Nephron (organoid): Measurements from ENCODE around the gene LAMA3.

Source experiments
- H3K27ac Mint-ChIP-seq, 3 experiments: 2 replicates each; pipeline ENCODE4 v1.8.0; 2020; ENCODE audit warnings: mixed read lengths in 3 of 3, mild to moderate bottlenecking in 2 of 3, moderate library complexity in 1 of 3
- H3K27me3 Mint-ChIP-seq: 2 replicates; pipeline ENCODE4 v1.8.0; 2021; ENCODE audit warnings: low read depth, mild to moderate bottlenecking, moderate library complexity, mixed read lengths
- H3K36me3 Mint-ChIP-seq: 2 replicates; pipeline ENCODE4 v1.8.0; 2020; ENCODE audit warnings: low read depth, mixed read lengths
- H3K4me1 Mint-ChIP-seq: 2 replicates; pipeline ENCODE4 v1.8.0; 2020; ENCODE audit warnings: mixed read lengths
- H3K4me3 Mint-ChIP-seq, 3 experiments: 2 replicates each; pipeline ENCODE4 v1.8.0; 2020; ENCODE audit warnings: mild to moderate bottlenecking in 3 of 3, mixed read lengths in 3 of 3, moderate library complexity in 2 of 3
- H3K9me3 Mint-ChIP-seq: 2 replicates; pipeline ENCODE4 v1.8.0; 2020; ENCODE audit warnings: mixed read lengths
- CTCF ChIP-seq, 3 experiments: fragments of 200-600 bp; sonication (generic); IDR thresholded peaks; one replicate each; pipeline ENCODE4 v1.5.0; 2021; ENCODE audit warnings: antibody characterized with exemption in 3 of 3; ENCODE audit not compliant: unreplicated experiment in 3 of 3

LAMA3 gene

DNA sequence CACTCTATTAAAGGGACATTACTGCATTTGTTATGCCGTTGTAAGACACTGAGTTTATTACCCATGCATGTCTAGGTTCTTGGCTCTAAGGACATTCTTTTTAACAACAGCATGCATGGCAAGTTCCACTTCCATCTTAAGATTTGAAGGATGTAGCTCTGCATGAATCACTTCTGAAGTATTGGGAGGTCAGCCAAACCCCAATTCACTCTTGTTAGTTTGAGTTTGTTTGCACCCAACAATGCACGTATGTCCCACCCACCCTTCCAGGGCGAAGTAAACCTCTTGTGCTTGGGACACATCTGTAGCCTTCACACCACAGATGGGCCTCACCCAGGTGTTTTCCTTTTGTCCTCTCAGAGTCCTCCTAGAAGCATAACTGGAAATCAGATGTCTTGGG is 5.6 kb upstream of the LAMA3 start:
- H3K36me3 Mint-ChIP-seq = no peaks in the 10 kb centered on the region
- H3K27me3 Mint-ChIP-seq = peaks cover 82% of the 10 kb centered on the region
- H3K9me3 Mint-ChIP-seq = no peaks in the 10 kb centered on the region
- TF ChIP-seq CTCF (IDR thresholded peaks at IDR 0.05; ENCODE audit: unreplicated experiment in 3 of 3) = no peak
- H3K4me3 Mint-ChIP-seq = no peak overlapping the region
- peaks cover 7% of the 10 kb centered on the region for H3K4me1 Mint-ChIP-seq
- no peak overlapping the region for H3K27ac Mint-ChIP-seq

- Mint-ChIP-seq H3K36me3 (no peaks in the 10 kb centered on the region), H3K4me3 (no peak overlapping the region), H3K9me3 (no peaks in the 10 kb centered on the region), H3K4me1 (peaks cover 7% of the 10 kb centered on the region), H3K27ac (no peak overlapping the region), H3K27me3 (peaks cover 82% of the 10 kb centered on the region)
- no peak for TF ChIP-seq CTCF (IDR thresholded peaks at IDR 0.05; ENCODE audit: unreplicated experiment in 3 of 3)
Observed at GRCh38 chr18:23684515-23685197, 4.6 kb upstream of the LAMA3 start.

- H3K4me3 Mint-ChIP-seq = no peak overlapping the region
- H3K27me3 Mint-ChIP-seq = peaks cover 82% of the 10 kb centered on the region
- no peak for TF ChIP-seq CTCF (IDR thresholded peaks at IDR 0.05; ENCODE audit: unreplicated experiment in 3 of 3)
- peaks cover 7% of the 10 kb centered on the region for H3K4me1 Mint-ChIP-seq
- no peak overlapping the region for H3K27ac Mint-ChIP-seq
- H3K9me3 Mint-ChIP-seq = no peaks in the 10 kb centered on the region
- no peaks in the 10 kb centered on the region for H3K36me3 Mint-ChIP-seq
Observed at GRCh38 chr18:23688528-23688927, 725 bp upstream of the LAMA3 start.

DNA sequence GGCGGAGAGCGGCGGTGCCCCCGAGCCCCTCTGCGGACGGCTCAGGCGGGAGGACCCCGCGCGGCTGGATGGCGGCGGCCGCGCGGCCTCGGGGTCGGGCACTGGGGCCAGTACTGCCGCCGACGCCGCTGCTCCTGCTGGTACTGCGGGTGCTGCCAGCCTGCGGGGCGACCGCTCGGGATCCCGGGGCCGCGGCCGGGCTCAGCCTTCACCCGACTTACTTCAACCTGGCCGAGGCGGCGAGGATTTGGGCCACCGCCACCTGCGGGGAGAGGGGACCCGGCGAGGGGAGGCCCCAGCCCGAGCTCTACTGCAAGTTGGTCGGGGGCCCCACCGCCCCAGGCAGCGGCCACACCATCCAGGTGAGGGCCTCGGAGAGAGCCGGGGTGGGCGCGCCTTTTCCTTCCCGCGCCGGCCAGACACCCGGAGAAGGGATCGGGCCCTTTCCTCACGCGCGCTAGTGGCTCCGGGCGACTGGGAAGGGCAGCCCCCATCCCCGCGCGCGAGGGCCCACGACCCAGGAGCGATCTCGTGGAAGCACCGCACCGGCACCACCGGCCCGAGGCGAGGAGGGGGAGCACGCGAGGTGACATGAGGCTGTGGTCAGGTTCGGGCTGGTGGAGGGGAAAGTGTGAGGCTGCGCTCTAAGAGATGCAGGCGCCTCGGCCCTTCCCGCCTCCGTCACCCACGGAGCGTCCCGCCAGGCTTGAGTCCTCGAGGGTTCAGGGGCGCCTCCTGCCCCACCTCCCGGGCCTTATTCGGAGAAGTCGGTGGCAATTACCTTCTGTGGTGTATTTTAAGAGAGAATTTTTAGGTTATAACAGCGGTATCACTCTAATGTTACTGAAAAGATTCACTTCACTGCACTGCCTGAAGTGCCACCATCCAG is 607 bp downstream of the LAMA3 start:
- TF ChIP-seq CTCF (IDR thresholded peaks at IDR 0.05; ENCODE audit: unreplicated experiment in 3 of 3) = no peak

DNA sequence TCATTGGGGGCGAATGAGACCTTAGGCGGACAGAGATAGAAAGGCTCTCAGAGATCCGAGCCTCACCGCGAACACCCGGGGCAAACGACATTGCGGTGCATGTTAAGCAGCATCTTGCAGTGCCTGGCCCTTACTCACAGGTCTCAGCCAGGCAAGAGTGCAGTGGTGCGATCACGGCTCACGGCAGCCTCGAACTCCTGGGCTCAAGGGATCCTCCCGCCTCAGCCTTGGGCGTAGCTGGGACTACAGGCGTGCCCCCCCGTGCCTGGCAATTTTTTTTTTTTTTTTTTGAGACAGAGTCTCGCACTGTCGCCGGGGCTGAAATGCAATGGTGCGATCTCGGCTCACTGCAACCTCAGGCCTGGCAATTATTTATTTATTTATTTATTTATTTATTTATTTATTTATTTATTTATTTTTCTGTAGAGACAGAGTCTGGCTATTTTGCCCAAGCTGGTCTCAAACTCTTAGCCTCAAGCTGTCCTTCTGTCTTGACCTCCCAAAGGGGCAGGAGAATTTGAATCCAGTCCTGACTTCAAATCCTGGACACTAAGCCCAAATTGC is 1.3 kb downstream of the LAMA3 start:
- peaks cover 80% of the 10 kb centered on the region for H3K27me3 Mint-ChIP-seq
- no peaks in the 10 kb centered on the region for H3K4me1 Mint-ChIP-seq
- TF ChIP-seq CTCF (IDR thresholded peaks at IDR 0.05; ENCODE audit: unreplicated experiment in 3 of 3) = no peak
- H3K27ac Mint-ChIP-seq = no peak overlapping the region
- H3K9me3 Mint-ChIP-seq = no peaks in the 10 kb centered on the region
- H3K36me3 Mint-ChIP-seq = no peaks in the 10 kb centered on the region
- H3K4me3 Mint-ChIP-seq = peak overlapping the region; percentile 38 to 70 (median 57)

More for the DNA sequence above, 607 bp downstream of the LAMA3 start:
- Mint-ChIP-seq H3K9me3 (no peaks in the 10 kb centered on the region), H3K36me3 (no peaks in the 10 kb centered on the region), H3K4me1 (peaks cover 1% of the 10 kb centered on the region), H3K27ac (no peak overlapping the region), H3K4me3 (peak overlapping the region; percentile 38 to 70 (median 57)), H3K27me3 (peaks cover 81% of the 10 kb centered on the region)
